HEK293 (cell line): ENCODE measurements around the gene TMEM138.
A peak's percentile ranks its signal among the peaks of the same experiment; 100 is the strongest.

Source experiments
- CTCF ChIA-PET: fragments of 350-600 bp; formaldehyde crosslinking; extraction: SDS; loops from one replicate; lab custom pipeline; 2021; ENCODE audit warnings: antibody characterized with exemption; lab: Yijun Ruan, JAX
- POLR2A ChIA-PET: fragments of 300-600 bp; formaldehyde crosslinking; extraction: SDS; loops from one replicate; lab custom pipeline; 2020; ENCODE audit warnings: antibody characterized with exemption, inconsistent platforms; lab: Yijun Ruan, JAX
- H3K27ac ChIP-seq: fragments of 200-500 bp; sonication (Bioruptor generic); 2 replicates; pipeline ENCODE4 v1.5.1; 2014; ENCODE audit warnings: low read depth, low read length, control low read depth, inconsistent platforms; ENCODE audit errors: extremely low read depth
- H3K36me3 ChIP-seq, 2 experiments: fragments of 200-500 bp in 1 of 2; sonication (Bioruptor generic) in 1 of 2; 1 replicate in 1 of 2; 2 replicates in 1 of 2; pipeline ENCODE4 v1.5.1; 2014 to 2017; ENCODE audit warnings: inconsistent platforms in 2 of 2, low read length in 2 of 2; ENCODE audit not compliant: control insufficient read depth in 2 of 2, insufficient read depth in 1 of 2
- H3K4me1 ChIP-seq: fragments of 200-500 bp; sonication (Bioruptor generic); 2 replicates; pipeline ENCODE4 v1.5.1; 2014; ENCODE audit warnings: mild to moderate bottlenecking, low read length, inconsistent platforms; ENCODE audit not compliant: control insufficient read depth, insufficient read depth
- H3K4me3 ChIP-seq: 2 replicates; pipeline ENCODE4 v1.5.1; 2011; ENCODE audit warnings: low read depth, mild to moderate bottlenecking, control low read depth, low read length, moderate library complexity
- H3K9me3 ChIP-seq: fragments of 200-500 bp; sonication (Bioruptor generic); 2 replicates; pipeline ENCODE4 v1.5.1; 2014; ENCODE audit warnings: low read depth, low read length, inconsistent platforms; ENCODE audit not compliant: control insufficient read depth, insufficient read depth
- HOXA7 ChIP-seq: sonication (generic); formaldehyde crosslinking; IDR thresholded peaks from 2 replicates; pipeline ENCODE4 v1.8.1; 2022; ENCODE audit warnings: missing genetic modification reagents, borderline replicate concordance
- KLF1 ChIP-seq: fragments of 450-650 bp; formaldehyde crosslinking; IDR thresholded peaks from 2 replicates; pipeline ENCODE4 v1.5.1; 2016; ENCODE audit warnings: missing biosample characterization, missing genetic modification characterization
- SALL2 ChIP-seq: fragments of 450-650 bp; formaldehyde crosslinking; IDR thresholded peaks from 2 replicates; pipeline ENCODE4 v1.5.0; 2017; ENCODE audit warnings: missing biosample characterization, mild to moderate bottlenecking, missing genetic modification characterization, borderline replicate concordance
- ZFP3 ChIP-seq: fragments of 450-650 bp; formaldehyde crosslinking; IDR thresholded peaks from 2 replicates; pipeline ENCODE4 v1.5.1; 2016; ENCODE audit warnings: low read depth, missing biosample characterization, missing genetic modification characterization
- ZNF175 ChIP-seq: fragments of 450-650 bp; formaldehyde crosslinking; IDR thresholded peaks from 2 replicates; pipeline ENCODE4 v1.5.1; 2016; ENCODE audit warnings: missing biosample characterization, missing genetic modification characterization
- ZNF239 ChIP-seq: fragments of 450-650 bp; formaldehyde crosslinking; IDR thresholded peaks from 2 replicates; pipeline ENCODE4 v1.5.1; 2016; ENCODE audit warnings: missing biosample characterization, missing genetic modification characterization
- ZNF426 ChIP-seq: fragments of 450-650 bp; formaldehyde crosslinking; IDR thresholded peaks from 2 replicates; pipeline ENCODE4 v1.5.1; 2017; ENCODE audit warnings: missing biosample characterization, missing genetic modification characterization, mild to moderate bottlenecking, inconsistent platforms, moderate library complexity
- ZNF600 ChIP-seq: fragments of 450-650 bp; formaldehyde crosslinking; IDR thresholded peaks from 2 replicates; pipeline ENCODE4 v1.5.1; 2016; ENCODE audit warnings: missing biosample characterization, missing genetic modification characterization
- ZNF623 ChIP-seq: fragments of 450-650 bp; formaldehyde crosslinking; IDR thresholded peaks from 2 replicates; pipeline ENCODE4 v1.5.1; 2016; ENCODE audit warnings: missing biosample characterization, missing genetic modification characterization
- ZNF747 ChIP-seq: fragments of 450-650 bp; formaldehyde crosslinking; IDR thresholded peaks from 2 replicates; pipeline ENCODE4 v1.5.1; 2016; ENCODE audit warnings: missing biosample characterization, missing genetic modification characterization
- ZXDB ChIP-seq: fragments of 450-650 bp; formaldehyde crosslinking; IDR thresholded peaks from 2 replicates; pipeline ENCODE4 v1.5.1; 2016; ENCODE audit warnings: missing biosample characterization, missing genetic modification characterization
- TF ChIP-seq, protein P1 (sequence below): fragments of 450-650 bp; formaldehyde crosslinking; optimal IDR thresholded peaks from 2 replicates; pipeline ENCODE3; 2016; ENCODE audit warnings: missing biosample characterization, mild to moderate bottlenecking, missing genetic modification characterization
- TF ChIP-seq, protein P2 (sequence below): fragments of 450-650 bp; formaldehyde crosslinking; IDR thresholded peaks from 2 replicates; pipeline ENCODE4 v1.5.1; 2017; ENCODE audit warnings: missing biosample characterization, missing genetic modification characterization
- TF ChIP-seq, protein P3 (sequence below): fragments of 450-650 bp; formaldehyde crosslinking; IDR thresholded peaks from 2 replicates; pipeline ENCODE4 v1.5.1; 2017; ENCODE audit warnings: missing biosample characterization, missing genetic modification characterization
- TF ChIP-seq, protein P4 (sequence below): IDR thresholded peaks from 2 replicates; pipeline ENCODE4 v1.6.1; 2011; ENCODE audit warnings: mild to moderate bottlenecking, low read depth, low read length, borderline replicate concordance
- TF ChIP-seq, protein P5 (sequence below): fragments of 450-650 bp; formaldehyde crosslinking; IDR thresholded peaks from 2 replicates; pipeline ENCODE4 v1.5.1; 2016; ENCODE audit warnings: missing biosample characterization, missing genetic modification characterization

Gene TMEM138

DNA sequence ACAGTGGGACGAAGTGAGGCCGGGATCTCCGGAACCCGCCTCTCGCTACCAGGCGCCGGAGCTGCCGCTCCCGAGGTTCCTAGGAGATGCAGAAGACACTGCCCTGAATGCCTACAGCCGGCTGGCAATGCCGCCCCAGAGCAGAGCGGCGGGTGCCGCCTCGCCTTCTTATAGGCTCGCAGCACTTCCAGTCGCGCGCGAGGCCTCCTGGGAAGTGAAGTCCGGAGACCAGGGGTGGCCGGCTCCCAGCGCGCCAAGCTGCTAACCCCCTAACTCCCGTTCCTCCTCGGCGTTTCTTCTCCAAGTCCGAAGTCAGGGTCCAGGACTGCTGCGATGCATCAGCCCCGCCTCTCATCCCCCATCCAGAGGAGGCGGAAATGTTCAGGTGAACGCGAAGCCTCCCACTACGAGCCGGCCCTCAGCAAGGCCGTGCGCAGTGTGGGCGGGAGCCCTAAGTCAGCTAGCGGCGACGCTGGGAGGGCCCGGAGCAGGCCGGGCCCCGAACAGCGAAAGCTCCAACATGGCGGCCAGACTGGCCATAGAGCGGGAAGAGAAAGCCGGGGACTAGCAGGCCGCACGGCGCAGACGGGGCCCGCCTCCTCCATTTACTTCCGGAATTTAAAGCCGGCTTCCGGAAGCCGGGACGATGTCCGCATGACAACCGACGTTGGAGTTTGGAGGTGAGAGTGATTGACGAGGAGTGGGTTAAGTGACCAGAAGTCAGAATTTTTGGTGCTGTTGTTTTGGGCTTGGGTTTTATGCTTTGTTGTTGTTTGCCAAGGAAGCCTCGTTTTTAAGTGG, at the start of gene TMEM138, which contains the start of gene CYB561A3 (continued):
- TF ChIP-seq ZXDB (tag by site-specific recombination) (peak; percentile 92), ZNF600 (tag by site-specific recombination) (peak; percentile 87)

- TF ChIP-seq, protein P1, sequence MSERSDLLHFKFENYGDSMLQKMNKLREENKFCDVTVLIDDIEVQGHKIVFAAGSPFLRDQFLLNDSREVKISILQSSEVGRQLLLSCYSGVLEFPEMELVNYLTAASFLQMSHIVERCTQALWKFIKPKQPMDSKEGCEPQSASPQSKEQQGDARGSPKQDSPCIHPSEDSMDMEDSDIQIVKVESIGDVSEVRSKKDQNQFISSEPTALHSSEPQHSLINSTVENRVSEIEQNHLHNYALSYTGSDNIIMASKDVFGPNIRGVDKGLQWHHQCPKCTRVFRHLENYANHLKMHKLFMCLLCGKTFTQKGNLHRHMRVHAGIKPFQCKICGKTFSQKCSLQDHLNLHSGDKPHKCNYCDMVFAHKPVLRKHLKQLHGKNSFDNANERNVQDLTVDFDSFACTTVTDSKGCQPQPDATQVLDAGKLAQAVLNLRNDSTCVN (tag by site-specific recombination), result no peak
- TF ChIP-seq KLF1, result no peak
- TF ChIP-seq, protein P2, sequence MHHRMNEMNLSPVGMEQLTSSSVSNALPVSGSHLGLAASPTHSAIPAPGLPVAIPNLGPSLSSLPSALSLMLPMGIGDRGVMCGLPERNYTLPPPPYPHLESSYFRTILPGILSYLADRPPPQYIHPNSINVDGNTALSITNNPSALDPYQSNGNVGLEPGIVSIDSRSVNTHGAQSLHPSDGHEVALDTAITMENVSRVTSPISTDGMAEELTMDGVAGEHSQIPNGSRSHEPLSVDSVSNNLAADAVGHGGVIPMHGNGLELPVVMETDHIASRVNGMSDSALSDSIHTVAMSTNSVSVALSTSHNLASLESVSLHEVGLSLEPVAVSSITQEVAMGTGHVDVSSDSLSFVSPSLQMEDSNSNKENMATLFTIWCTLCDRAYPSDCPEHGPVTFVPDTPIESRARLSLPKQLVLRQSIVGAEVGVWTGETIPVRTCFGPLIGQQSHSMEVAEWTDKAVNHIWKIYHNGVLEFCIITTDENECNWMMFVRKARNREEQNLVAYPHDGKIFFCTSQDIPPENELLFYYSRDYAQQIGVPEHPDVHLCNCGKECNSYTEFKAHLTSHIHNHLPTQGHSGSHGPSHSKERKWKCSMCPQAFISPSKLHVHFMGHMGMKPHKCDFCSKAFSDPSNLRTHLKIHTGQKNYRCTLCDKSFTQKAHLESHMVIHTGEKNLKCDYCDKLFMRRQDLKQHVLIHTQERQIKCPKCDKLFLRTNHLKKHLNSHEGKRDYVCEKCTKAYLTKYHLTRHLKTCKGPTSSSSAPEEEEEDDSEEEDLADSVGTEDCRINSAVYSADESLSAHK (tag by site-specific recombination), result no peak
- no peak for TF ChIP-seq HOXA7 (CRISPR knock-in tag)
- TF ChIP-seq ZNF426 (tag by site-specific recombination), result no peak
- no peak for TF ChIP-seq ZNF175 (tag by site-specific recombination)
- TF ChIP-seq, protein P3, sequence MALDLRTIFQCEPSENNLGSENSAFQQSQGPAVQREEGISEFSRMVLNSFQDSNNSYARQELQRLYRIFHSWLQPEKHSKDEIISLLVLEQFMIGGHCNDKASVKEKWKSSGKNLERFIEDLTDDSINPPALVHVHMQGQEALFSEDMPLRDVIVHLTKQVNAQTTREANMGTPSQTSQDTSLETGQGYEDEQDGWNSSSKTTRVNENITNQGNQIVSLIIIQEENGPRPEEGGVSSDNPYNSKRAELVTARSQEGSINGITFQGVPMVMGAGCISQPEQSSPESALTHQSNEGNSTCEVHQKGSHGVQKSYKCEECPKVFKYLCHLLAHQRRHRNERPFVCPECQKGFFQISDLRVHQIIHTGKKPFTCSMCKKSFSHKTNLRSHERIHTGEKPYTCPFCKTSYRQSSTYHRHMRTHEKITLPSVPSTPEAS (tag by site-specific recombination), result no peak
- no peak for TF ChIP-seq ZFP3 (tag by site-specific recombination)
- no peak for TF ChIP-seq SALL2 (tag by site-specific recombination)
- TF ChIP-seq, protein P4, sequence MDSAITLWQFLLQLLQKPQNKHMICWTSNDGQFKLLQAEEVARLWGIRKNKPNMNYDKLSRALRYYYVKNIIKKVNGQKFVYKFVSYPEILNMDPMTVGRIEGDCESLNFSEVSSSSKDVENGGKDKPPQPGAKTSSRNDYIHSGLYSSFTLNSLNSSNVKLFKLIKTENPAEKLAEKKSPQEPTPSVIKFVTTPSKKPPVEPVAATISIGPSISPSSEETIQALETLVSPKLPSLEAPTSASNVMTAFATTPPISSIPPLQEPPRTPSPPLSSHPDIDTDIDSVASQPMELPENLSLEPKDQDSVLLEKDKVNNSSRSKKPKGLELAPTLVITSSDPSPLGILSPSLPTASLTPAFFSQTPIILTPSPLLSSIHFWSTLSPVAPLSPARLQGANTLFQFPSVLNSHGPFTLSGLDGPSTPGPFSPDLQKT, result no peak
- no peaks in the 10 kb centered on the region for H3K4me1 ChIP-seq
- ChIA-PET POLR2A (interaction anchor here (0.7 to 0.8 kb wide), 2 partner anchors 16 to 20 kb away, joined by 3 to 7 read pairs; partner anchors contain the start of gene VWCE), CTCF (interaction anchor here (0.8 to 2.2 kb wide), 3 partner anchors 21 to 61 kb away, joined by 3 to 11 read pairs (median 4); no protein-coding TSS in a partner anchor)
- H3K9me3 ChIP-seq, result no peaks in the 10 kb centered on the region
- H3K4me3 ChIP-seq, result no peak overlapping the region
- H3K36me3 ChIP-seq, result peaks cover 21 to 93% of the 10 kb centered on the region in 2 experiments
- no peak overlapping the region for H3K27ac ChIP-seq
Measured at GRCh38 chr11:61315260-61315659, 46.9 kb upstream of the TMEM138 start.

- H3K36me3 ChIP-seq, result peaks cover 23 to 95% of the 10 kb centered on the region in 2 experiments
- no peaks in the 10 kb centered on the region for H3K9me3 ChIP-seq
- no peaks in the 10 kb centered on the region for H3K4me1 ChIP-seq
- ChIA-PET POLR2A (interaction anchor here (1.0 kb wide), 1 partner anchor 31 kb away, joined by 5 read pairs; the partner anchor contains the start of gene VWCE), CTCF (interaction anchor here (0.7 to 2.7 kb wide), 2 partner anchors 10 to 36 kb away, joined by 4 to 10 read pairs; partner anchors contain the start of gene CYB561A3)
- no peak overlapping the region for H3K4me3 ChIP-seq
- H3K27ac ChIP-seq, result no peak overlapping the region
- TF ChIP-seq, protein P2 (tag by site-specific recombination), result 0 out of 2 replicates have a peak, but pooled peaks have one; percentile 20
- no peak for TF ChIP-seq ZNF239
- no peak for TF ChIP-seq ZNF623 (tag by site-specific recombination)
- TF ChIP-seq ZNF747 (tag by site-specific recombination), result no peak
- TF ChIP-seq, protein P5, sequence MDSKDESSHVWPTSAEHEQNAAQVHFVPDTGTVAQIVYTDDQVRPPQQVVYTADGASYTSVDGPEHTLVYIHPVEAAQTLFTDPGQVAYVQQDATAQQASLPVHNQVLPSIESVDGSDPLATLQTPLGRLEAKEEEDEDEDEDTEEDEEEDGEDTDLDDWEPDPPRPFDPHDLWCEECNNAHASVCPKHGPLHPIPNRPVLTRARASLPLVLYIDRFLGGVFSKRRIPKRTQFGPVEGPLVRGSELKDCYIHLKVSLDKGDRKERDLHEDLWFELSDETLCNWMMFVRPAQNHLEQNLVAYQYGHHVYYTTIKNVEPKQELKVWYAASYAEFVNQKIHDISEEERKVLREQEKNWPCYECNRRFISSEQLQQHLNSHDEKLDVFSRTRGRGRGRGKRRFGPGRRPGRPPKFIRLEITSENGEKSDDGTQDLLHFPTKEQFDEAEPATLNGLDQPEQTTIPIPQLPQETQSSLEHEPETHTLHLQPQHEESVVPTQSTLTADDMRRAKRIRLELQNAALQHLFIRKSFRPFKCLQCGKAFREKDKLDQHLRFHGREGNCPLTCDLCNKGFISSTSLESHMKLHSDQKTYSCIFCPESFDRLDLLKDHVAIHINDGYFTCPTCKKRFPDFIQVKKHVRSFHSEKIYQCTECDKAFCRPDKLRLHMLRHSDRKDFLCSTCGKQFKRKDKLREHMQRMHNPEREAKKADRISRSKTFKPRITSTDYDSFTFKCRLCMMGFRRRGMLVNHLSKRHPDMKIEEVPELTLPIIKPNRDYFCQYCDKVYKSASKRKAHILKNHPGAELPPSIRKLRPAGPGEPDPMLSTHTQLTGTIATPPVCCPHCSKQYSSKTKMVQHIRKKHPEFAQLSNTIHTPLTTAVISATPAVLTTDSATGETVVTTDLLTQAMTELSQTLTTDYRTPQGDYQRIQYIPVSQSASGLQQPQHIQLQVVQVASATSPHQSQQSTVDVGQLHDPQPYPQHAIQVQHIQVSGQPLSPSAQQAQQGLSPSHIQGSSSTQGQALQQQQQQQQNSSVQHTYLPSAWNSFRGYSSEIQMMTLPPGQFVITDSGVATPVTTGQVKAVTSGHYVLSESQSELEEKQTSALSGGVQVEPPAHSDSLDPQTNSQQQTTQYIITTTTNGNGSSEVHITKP, result peak; percentile 82
Measured at GRCh38 chr11:61325649-61326414, 36.3 kb upstream of the TMEM138 start.
